GM19455 (cell line): Measurements from ENCODE around the gene ZNF804B.

Experiments
- ATAC-seq: cut with Tn5 transposase; IDR thresholded peaks from one replicate; pipeline ENCODE4 v1.9.1; 2021; ENCODE audit not compliant: unreplicated experiment

The ZNF804B gene

DNA sequence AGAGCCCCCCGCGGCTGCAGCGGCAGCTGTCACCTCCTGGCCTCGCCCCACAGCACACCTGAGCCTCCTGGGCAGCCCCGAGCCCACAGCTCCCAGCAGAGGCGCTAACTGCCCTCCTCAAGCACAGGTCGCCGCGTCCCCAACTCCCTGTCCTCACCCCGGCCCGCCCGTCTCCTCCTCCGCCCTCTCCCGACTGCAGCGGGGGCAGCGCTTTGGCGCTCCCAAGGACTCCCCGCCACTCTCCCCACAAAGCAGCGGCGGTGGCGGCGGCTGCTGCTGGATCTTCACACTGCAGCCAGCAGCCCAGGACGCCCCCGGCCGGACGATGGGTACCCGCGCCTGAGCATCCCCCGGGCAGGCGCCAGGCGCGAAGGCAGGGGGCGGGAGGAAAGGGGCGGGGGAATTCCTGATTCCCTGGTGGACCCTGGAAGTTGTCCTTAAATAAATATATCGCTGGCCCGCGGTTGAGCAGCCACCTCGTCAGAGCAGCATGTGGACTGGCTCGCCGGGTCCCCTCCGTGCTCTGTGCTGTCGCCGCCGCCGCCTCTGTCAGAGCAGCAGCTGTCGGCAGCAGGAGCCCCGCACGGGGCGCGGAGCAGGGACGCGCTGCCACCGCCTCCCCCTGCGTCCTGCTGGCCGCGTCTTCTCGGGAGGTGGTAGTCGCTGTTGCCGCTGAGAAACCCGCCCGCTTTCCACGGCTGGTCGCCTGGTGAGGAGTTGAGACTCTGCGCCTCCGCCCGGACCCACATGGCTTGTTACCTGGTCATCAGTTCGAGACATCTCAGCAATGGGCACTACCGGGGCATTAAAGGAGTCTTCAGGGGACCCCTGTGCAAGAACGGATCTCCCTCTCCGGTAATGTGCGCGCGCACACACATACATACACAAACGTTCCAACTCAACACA lies at the start of gene ZNF804B:
Gene ZNF804B, plus strand, starts transcription at position 471 of the 906 bp plus-strand sequence. Its CDS starts 277 bp downstream, at position 748.
- no peak for ATAC-seq

GRCh38 chr7:88735920-88736319 lies 23.6 kb upstream of the ZNF804B start:
- ATAC-seq: no peak

DNA sequence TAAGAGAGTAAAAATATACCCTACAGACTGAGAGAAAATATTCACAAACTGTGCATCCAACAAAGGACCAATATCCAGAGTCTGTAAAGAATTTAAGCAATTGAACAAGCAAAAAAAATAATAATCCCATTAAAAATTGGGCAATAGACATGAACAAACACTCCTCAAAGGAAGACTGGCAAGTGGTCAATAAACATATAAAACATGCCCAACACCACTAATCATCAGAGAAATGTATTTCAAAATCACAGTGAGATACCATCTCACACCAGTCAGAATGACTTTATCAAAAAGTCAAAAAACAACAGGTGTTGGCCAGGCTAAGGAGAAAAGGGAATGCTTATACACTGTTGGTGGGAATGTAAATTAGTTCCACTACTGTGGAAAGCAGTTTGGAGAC lies 21.9 kb upstream of the ZNF804B start:
- ATAC-seq: no peak

DNA sequence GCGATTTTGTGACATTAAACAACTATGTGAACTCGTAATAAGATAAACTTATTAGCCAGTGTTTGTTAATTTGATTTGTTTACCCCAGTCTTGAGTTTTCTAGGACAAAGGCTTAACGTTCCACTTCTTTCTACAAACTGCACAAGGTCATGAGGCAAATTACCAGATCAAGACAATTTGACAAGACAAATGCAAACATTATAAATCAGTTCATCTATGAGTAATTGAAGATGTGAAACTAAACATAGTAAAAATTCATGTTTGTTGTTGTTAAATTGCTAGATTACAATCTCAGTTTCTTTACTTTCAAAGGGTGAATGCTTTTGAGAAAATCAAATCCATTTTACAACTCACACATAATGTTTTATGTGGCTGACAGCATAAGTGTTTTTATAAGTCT lies 13.4 kb upstream of the ZNF804B start:
- no peak for ATAC-seq

DNA sequence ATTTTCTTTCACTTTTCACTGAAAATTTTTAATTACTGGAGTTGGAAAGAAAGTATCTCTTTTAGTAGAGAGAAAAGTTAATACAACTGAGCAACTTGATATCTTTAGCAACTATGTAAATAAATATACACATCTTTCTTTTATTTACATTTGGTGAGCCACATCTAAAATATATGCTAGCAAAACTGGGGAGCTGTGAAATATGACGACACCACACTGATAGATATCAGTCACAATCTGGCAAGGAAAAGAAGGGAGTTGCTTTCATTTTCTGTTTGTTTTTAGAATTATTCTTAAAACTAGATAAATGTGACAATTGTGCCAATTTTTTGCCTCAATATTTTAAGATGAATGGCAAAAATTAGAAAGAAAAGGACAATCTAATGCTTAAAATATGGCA lies 2.7 kb upstream of the ZNF804B start:
- no peak for ATAC-seq

- ATAC-seq: no peak
These were observed 2.1 kb upstream of the ZNF804B start for GRCh38 chr7:88757371-88757770.

- no peak for ATAC-seq
These were observed 895 bp upstream of the ZNF804B start for GRCh38 chr7:88758381-88759229.

DNA sequence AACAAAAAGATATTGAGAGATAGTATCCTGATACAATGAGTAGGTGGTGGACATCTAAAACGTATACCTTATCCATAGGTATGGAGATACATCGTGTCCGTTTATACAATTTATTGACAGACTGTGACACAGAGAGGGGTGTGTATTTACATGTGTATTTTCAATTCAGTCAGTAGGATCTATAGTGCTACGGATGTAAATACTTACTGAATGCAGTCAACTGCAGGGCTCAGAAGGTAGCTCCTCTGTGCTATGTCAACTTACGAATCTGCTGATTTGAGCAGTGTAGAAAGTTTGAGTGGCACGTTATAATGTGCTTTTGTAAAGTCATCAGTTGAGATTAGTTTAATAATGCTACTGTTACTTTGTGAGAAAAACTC lies 626 bp downstream of the ZNF804B start:
- ATAC-seq: no peak

- no peak for ATAC-seq
These were observed 2.3 kb downstream of the ZNF804B start for GRCh38 chr7:88761779-88762178.

- no peak for ATAC-seq
These were observed 11.9 kb downstream of the ZNF804B start for GRCh38 chr7:88771417-88771816.

GRCh38 chr7:88772776-88773175 lies 13.3 kb downstream of the ZNF804B start:
- no peak for ATAC-seq

DNA sequence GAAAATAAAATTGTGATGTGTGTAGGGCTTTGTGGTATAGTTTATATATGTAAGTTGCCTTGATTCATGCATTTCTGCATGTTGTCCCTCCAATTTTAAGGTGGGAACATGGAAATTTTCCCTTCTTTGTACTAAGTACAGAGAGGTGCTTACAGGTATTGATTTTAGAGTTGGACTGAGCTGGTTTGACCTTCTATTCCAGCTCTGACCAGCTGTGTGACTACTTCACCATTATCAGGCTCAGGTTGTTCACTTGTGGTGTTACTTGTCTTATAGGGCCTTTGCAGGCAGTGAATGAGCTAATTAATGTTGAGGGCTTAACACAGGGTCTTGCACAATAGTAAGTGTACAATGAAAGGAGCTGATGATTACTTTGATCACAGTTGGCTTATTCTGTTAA lies 16.3 kb downstream of the ZNF804B start:
- ATAC-seq: no peak

DNA sequence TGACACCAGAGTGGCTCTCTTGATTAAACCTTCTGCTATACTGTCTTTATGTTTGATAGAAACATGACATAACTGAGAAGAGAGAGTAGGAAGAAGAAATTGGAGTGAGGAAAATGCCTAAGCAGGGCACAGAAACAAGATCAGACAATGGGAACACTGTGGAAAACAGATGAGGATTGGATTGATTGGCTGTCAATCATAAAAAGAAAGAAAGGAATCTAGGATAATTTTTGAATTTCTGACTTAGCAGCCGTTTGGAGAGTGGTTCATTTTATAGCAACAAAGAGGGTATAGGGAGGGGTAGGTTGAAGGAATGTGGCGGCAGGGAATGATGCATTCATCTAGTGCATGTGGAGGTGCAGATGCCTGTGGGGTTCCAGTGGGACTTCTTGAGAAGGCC lies 28.3 kb downstream of the ZNF804B start:
- ATAC-seq: no peak

GRCh38 chr7:88789480-88790064 lies 30.1 kb downstream of the ZNF804B start:
- no peak for ATAC-seq

DNA sequence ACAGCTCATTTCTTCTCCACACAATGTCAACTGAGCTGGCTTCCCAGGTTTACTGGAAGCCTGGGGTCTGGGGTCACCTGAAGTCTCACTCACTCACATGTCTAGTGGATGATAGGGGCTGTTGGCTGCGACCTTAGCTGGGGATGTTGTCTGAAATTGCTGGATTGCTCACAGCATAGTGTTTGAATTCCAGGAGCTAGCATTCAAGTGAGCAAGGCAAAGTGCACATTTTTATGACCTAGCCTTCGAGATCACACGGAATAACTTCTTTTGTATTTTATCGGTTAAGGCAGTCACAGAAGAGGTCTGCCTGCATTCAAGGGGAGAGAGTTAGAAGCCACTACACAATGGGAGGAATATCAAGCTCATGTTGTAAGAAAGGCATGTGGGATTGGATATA lies 32.4 kb downstream of the ZNF804B start:
- ATAC-seq: no peak

DNA sequence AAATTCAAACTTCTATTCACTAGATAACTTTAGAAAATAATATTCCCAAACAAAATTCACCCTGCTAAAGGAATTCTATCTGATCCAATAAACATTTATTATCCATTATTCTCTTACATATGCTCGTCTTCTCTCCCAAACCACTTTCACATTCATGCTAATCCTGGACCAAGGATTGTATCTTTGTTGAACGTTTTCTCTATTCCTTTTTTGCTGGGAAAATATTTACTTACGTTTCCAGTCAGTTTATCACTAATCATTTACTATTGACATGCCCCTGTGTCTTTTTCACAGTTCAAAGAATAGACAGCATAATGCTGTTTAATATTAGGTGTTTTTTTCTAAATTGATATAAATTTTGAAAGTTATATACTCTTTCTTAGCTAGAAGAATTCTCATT lies 32.9 kb downstream of the ZNF804B start:
- ATAC-seq: no peak

DNA sequence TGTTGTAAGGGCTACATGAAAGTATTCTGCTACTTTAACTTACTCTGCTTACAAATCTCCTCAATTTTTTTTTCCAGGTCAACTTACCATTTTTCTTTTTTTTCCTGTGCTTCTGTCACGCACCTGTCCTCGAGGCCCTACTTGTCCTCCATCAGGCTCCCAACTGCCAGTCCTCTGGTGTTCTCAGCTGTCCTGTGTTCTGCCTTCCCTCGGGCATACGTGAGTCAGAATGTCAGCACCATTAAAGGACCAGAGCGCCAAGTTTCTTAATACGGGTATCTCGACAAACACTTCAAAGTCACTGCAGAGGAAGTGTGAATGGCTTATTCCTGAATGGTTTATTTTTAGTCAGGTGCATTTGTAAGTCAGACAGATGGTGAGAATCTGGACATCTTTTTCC lies 36.1 kb downstream of the ZNF804B start, which contains the start of gene TEX47:
Gene TEX47, minus strand, starts transcription at position 185 of the 400 bp plus-strand sequence. CDS start 795 bp downstream, outside the sequence.
- ATAC-seq: no peak

- no peak for ATAC-seq
These were observed 41.5 kb downstream of the ZNF804B start for GRCh38 chr7:88801046-88801445.

- ATAC-seq: no peak
These were observed 47.0 kb downstream of the ZNF804B start for GRCh38 chr7:88806280-88807037.

DNA sequence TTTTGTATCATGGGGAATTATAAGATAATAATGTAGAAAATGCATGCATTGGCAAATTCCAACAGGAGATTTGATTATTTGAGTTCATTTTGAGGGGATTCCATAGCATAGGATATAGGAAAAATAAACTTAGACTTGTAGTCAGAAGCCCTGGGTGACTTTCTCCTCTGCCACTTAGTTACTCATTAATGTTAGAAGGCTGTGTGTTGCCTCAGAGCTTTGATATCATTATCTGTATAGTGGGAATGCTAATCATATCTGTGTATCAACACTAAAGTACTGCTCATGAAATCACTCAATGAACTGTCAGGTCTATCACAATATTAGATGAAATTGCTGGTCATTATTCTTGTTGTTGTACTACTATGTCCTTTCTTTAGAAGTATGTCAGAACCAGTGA lies 59.1 kb downstream of the ZNF804B start:
- ATAC-seq: no peak

DNA sequence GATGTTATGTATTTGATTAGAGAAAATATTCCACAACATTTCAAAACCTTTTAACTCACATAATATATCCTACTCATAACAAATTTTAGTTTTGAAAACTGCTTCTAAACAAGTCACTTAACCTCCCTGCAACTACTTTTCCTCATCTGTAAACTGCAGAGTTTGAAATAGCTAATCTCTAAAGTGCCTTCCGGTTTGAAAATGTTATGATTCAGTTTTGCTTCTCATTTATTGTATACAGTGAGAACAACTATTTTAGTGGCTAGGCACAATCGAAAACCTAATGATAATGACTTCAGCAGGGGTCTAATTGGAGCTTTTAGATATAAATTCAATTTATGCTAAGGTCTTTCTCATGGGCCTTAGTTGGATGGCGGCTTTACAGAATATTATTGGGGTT lies 66.7 kb downstream of the ZNF804B start:
- no peak for ATAC-seq
